Raji (cell line): ENCODE results near the gene NCAPD2.
A peak's percentile ranks its signal among the peaks of the same experiment; 100 is the strongest.

Experiments used
- POLR2A ChIP-seq: IDR thresholded peaks from 2 replicates; pipeline ENCODE4 v1.6.1; 2011; ENCODE audit warnings: low read depth, low read length, control low read depth; ENCODE audit not compliant: insufficient read depth

Gene NCAPD2

DNA sequence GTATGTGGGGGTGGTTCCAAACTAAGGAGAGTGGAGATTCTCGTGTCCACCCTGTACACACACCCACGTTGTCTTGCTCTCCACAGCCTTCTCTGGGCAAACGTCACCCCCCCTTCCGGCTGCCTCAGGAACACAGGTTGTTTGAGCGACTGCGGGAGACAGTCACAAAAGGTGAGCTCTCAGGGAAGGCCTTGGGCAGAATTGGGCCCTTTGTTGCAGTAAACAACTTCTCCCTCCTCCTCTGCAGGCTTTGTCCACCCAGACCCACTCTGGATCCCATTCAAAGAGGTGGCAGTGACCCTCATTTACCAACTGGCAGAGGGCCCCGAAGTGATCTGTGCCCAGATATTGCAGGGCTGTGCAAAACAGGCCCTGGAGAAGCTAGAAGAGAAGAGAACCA, 32.3 kb downstream of the NCAPD2 start:
- TF ChIP-seq POLR2A = no peak

DNA sequence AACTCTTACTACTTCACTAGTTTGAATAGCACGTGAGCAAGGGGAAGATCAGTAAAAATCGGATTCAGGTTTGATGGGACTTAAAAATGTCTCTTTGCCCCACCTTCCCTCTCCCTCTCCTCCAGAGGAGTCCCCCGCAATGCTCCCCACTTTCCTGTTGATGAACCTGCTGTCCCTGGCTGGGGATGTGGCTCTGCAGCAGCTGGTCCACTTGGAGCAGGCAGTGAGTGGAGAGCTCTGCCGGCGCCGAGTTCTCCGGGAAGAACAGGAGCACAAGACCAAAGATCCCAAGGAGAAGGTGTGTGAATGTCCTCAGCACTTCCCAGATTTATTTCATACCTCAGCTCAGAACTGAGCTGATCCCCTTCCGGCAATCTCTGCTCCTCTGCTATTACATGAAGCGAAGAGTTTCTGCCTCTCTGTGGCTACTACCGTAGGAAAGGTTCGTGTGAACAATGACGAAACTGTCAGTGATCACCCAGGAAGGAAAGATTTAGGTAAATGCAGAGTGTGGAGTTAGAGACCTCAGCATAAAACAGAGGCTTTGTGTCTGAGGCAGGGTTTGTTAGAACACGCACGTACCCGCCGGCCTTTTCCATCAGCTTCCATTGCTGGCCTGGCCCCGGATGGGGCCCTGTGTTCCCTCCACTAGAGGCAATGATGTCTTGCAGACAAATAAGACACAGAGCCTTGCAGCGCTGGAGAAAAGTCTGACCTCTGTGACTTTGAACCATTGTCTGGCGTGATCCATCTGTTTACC, 33.0 kb downstream of the NCAPD2 start:
- TF ChIP-seq POLR2A = no peak

DNA sequence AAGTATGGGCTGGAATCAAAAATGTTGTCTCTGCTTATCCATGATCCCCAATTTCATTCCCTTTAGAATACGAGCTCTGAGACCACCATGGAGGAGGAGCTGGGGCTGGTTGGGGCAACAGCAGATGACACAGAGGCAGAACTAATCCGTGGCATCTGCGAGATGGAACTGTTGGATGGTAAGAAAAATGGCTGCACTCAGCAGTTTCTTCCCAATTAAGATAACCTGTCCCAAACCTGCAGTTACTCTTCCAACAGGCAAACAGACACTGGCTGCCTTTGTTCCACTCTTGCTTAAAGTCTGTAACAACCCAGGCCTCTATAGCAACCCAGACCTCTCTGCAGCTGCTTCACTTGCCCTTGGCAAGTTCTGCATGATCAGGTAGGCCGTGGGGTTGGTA, 33.8 kb downstream of the NCAPD2 start:
- TF ChIP-seq POLR2A = no peak

DNA sequence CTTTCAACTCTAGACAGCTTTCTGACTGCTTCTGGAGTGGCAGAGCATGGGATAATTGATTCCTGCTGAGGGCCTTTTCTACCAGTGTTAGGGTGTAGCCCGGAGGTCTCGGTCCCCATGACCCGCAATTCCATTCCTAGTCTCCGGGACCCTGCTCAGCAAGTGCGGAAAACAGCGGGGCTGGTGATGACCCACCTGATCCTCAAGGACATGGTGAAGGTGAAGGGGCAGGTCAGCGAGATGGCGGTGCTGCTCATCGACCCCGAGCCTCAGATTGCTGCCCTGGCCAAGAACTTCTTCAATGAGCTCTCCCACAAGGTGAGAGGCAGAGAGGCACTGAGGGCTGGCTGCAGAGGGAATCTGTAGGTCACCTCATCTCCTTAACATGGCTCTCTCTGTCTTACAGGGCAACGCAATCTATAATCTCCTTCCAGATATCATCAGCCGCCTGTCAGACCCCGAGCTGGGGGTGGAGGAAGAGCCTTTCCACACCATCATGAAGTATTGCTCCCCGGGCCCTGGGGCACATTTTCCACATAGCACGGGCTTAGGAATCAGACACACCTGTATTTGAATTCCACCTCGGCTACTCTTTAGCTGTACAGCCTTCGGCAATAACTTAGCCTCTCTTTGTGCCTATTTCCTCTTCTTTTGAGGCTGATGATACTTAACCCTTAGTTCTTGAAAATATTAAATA, 34.8 kb downstream of the NCAPD2 start:
- TF ChIP-seq POLR2A = no peak

DNA sequence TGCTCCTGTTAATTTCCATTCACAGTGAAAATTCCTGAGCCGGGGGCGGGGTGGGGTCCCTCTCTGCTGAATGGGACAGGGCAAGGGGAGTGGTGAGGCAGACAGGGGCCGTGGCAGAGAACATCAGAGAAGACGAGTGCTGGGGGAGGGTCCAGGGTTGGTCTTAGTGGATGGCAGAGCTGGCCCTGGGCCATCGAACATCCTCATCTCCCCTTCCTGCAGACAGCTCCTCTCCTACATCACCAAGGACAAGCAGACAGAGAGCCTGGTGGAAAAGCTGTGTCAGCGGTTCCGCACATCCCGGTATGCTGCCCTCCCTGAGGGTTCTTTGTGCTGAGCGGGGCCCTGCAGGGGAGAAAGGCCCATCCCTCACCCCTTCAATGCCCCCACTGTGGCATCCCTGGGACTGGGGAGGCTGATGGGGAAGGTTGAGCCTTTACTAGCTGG, 35.4 kb downstream of the NCAPD2 start:
- no peak for TF ChIP-seq POLR2A

DNA sequence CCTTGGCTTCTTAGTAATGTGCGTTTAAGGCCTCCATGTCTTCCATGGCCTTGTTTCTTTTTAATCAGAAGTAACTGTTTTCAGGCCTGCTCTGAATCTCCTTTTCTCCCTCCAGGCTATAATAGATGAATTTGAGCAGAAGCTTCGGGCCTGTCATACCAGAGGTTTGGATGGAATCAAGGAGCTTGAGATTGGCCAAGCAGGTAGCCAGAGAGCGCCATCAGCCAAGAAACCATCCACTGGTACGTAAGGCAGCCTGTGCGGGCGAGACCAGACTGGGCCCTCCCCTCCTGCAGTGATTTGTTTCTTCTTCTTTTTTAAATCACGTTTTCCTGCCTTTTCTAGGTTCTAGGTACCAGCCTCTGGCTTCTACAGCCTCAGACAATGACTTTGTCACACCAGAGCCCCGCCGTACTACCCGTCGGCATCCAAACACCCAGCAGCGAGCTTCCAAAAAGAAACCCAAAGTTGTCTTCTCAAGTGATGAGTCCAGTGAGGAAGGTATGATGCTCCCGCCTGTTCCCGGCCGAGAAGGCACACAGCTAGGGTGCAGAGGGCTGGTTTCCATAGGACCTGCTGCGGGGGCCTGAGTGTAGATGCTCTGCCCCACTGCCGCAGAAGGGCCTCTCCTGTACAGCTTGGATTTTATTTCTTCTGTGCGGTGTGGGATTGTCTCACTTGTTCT, 36.8 kb downstream of the NCAPD2 start:
- TF ChIP-seq POLR2A = peak; percentile 17; the same call in 1 of the 2 replicates

DNA sequence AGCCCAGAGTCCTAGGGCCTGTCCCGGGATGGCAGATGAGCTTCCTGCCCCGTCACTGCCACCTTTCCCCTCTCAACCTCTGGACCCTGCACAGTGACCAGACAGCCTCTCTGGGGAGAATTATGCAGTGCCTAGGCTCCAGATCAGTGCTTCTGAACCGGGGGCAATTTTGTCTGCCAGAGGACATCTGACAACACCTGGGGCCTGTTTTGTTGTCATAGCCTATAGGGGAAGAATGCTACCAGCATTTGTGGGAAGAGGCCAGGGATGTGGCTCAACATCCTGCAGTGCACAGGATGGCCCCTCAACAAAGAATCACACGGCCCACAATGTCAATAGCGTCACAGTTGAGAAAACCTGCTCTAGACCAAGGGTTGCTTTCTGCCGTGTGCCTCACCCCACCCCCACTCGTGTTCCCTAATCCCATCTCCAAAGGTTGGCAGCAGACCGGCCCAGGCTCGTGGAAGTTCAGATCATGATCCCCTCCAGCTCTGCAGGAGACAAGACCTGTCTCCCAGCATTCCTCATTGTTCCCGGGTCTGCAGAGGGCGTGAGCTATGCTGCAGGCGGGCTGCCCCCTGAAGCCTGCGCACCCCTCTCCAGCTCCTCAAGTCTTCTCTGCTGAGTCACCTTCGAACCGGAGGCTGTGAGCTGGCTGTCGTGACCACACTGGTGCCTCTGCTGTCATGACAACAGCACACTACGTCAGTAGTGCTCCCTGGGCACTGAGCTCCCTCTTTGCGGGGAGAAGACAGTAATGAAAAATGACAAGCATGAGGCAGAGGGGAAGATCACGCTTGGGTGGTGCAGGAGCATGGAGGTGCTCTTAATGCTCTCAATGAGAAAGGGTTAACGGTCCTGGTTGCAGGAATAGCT, 38.4 kb downstream of the NCAPD2 start:
- peak; percentile 51; the same call in 1 of the 2 replicates for TF ChIP-seq POLR2A

DNA sequence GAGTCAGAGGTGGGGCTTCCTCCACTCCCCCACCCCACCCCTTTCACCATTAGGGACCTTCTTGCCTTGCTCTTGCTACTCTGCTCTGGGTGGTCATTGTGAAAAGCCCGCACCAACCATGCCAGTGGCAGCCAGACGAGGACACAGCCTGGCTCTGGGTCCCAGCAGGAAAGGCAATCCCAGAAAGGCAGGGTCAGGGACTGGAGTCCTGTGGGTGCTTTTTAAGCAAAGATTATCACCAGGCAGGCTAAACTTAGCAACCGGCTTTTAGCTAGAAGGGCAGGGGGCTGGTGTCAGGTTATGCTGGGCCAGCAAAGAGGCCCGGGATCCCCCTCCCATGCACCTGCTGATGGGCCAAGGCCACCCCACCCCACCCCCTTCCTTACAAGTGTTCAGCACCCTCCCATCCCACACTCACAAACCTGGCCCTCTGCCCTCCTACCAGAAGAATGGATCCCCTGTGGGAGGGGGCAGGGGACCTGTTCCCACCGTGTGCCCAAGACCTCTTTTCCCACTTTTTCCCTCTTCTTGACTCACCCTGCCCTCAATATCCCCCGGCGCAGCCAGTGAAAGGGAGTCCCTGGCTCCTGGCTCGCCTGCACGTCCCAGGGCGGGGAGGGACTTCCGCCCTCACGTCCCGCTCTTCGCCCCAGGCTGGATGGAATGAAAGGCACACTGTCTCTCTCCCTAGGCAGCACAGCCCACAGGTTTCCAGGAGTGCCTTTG, 39.2 kb downstream of the NCAPD2 start:
- peak; percentile 61; the same call in 1 of the 2 replicates for TF ChIP-seq POLR2A

DNA sequence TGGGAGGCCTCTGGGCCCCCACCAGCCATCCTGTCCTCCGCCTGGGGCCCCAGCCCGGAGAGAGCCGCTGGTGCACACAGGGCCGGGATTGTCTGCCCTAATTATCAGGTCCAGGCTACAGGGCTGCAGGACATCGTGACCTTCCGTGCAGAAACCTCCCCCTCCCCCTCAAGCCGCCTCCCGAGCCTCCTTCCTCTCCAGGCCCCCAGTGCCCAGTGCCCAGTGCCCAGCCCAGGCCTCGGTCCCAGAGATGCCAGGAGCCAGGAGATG, 39.7 kb downstream of the NCAPD2 start:
- TF ChIP-seq POLR2A = peak; percentile 61

DNA sequence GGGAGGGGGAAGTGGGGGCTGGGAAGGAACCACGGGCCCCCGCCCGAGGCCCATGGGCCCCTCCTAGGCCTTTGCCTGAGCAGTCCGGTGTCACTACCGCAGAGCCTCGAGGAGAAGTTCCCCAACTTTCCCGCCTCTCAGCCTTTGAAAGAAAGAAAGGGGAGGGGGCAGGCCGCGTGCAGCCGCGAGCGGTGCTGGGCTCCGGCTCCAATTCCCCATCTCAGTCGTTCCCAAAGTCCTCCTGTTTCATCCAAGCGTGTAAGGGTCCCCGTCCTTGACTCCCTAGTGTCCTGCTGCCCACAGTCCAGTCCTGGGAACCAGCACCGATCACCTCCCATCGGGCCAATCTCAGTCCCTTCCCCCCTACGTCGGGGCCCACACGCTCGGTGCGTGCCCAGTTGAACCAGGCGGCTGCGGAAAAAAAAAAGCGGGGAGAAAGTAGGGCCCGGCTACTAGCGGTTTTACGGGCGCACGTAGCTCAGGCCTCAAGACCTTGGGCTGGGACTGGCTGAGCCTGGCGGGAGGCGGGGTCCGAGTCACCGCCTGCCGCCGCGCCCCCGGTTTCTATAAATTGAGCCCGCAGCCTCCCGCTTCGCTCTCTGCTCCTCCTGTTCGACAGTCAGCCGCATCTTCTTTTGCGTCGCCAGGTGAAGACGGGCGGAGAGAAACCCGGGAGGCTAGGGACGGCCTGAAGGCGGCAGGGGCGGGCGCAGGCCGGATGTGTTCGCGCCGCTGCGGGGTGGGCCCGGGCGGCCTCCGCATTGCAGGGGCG, 40.2 kb downstream of the NCAPD2 start, which contains the start of gene GAPDH:
Gene GAPDH, plus strand, starts transcription at position 595 of the 772 bp plus-strand sequence. CDS start 316 bp downstream, outside the sequence.
- TF ChIP-seq POLR2A = peak; percentile 98

DNA sequence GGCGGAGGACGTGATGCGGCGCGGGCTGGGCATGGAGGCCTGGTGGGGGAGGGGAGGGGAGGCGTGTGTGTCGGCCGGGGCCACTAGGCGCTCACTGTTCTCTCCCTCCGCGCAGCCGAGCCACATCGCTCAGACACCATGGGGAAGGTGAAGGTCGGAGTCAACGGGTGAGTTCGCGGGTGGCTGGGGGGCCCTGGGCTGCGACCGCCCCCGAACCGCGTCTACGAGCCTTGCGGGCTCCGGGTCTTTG, 40.7 kb downstream of the NCAPD2 start:
- TF ChIP-seq POLR2A = peak; percentile 5; the same call in 1 of the 2 replicates

DNA sequence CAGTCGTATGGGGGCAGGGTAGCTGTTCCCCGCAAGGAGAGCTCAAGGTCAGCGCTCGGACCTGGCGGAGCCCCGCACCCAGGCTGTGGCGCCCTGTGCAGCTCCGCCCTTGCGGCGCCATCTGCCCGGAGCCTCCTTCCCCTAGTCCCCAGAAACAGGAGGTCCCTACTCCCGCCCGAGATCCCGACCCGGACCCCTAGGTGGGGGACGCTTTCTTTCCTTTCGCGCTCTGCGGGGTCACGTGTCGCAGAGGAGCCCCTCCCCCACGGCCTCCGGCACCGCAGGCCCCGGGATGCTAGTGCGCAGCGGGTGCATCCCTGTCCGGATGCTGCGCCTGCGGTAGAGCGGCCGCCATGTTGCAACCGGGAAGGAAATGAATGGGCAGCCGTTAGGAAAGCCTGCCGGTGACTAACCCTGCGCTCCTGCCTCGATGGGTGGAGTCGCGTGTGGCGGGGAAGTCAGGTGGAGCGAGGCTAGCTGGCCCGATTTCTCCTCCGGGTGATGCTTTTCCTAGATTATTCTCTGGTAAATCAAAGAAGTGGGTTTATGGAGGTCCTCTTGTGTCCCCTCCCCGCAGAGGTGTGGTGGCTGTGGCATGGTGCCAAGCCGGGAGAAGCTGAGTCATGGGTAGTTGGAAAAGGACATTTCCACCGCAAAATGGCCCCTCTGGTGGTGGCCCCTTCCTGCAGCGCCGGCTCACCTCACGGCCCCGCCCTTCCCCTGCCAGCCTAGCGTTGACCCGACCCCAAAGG, 41.2 kb downstream of the NCAPD2 start:
- peak; percentile 59 for TF ChIP-seq POLR2A

DNA sequence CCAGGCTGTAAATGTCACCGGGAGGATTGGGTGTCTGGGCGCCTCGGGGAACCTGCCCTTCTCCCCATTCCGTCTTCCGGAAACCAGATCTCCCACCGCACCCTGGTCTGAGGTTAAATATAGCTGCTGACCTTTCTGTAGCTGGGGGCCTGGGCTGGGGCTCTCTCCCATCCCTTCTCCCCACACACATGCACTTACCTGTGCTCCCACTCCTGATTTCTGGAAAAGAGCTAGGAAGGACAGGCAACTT, 41.7 kb downstream of the NCAPD2 start:
- TF ChIP-seq POLR2A = no peak
